Bronchial epithelial cell (primary cell): ENCODE measurements around the gene FNDC3A. TPM values are rescaled to one million over a fixed set of nuclear protein-coding genes. Genes with fewer than 3 reads are reported as not detected.

Experiments
- DNase-seq: peaks from one replicate; pipeline ENCODE4 v3.0.0-alpha.2; 2010; ENCODE audit warnings: low read depth
- FAIRE-seq: peaks from 2 replicates; lab custom pipeline; 2011; peaks lifted over from hg19 to GRCh38; lab: Jason Lieb, UNC
- H3K27me3 ChIP-seq: 2 replicates; pipeline ENCODE4 v1.5.1; 2011; ENCODE audit warnings: low read length; ENCODE audit not compliant: control insufficient read depth, insufficient read depth
- H3K36me3 ChIP-seq: 2 replicates; pipeline ENCODE4 v1.5.1; 2011; ENCODE audit warnings: low read length; ENCODE audit not compliant: control insufficient read depth, insufficient read depth
- H3K4me3 ChIP-seq: 2 replicates; pipeline ENCODE4 v1.5.1; 2011; ENCODE audit warnings: mild to moderate bottlenecking, low read depth, low read length, control low read depth
- CTCF ChIP-seq: IDR thresholded peaks from 2 replicates; pipeline ENCODE4 v1.5.1; 2011; ENCODE audit warnings: mild to moderate bottlenecking, moderate library complexity, low read length, control low read depth, inconsistent platforms; ENCODE audit not compliant: insufficient read depth, severe bottlenecking
- total RNA-seq: library from RNA; depleted of rRNA; stranded (reverse); fragments of >200 nt; gene quantifications from 2 replicates; pipeline ENCODE4 v1.2.1, GENCODE V29; 2014

FNDC3A gene
- total RNA-seq, 1 donor from 2014 or later, result 24.0 TPM

- DNase-seq, result no peak
- Histone ChIP-seq H3K4me3 (no peak overlapping the region), H3K27me3 (no peaks in the 10 kb centered on the region), H3K36me3 (no peaks in the 10 kb centered on the region)
- FAIRE-seq, result no peak
- TF ChIP-seq CTCF, result no peak
These were observed 25.9 kb upstream of the FNDC3A start for GRCh38 chr13:48949566-48950500.

GRCh38 chr13:48950501-48950875, 25.2 kb upstream of the FNDC3A start:
- TF ChIP-seq CTCF, result no peak
- H3K27me3 ChIP-seq, result no peaks in the 10 kb centered on the region
- no peaks in the 10 kb centered on the region for H3K36me3 ChIP-seq
- no peak for FAIRE-seq
- DNase-seq, result peak; percentile 45
- no peak overlapping the region for H3K4me3 ChIP-seq

- H3K4me3 ChIP-seq, result no peak overlapping the region
- TF ChIP-seq CTCF, result no peak
- DNase-seq, result peak; percentile 54
- H3K27me3 ChIP-seq, result no peaks in the 10 kb centered on the region
- FAIRE-seq, result no peak
- no peaks in the 10 kb centered on the region for H3K36me3 ChIP-seq
These were observed 21.6 kb upstream of the FNDC3A start for GRCh38 chr13:48954081-48954480.

GRCh38 chr13:48955536-48955935, 20.2 kb upstream of the FNDC3A start:
- Histone ChIP-seq H3K27me3 (no peaks in the 10 kb centered on the region), H3K4me3 (no peak overlapping the region), H3K36me3 (no peaks in the 10 kb centered on the region)
- TF ChIP-seq CTCF, result no peak
- FAIRE-seq (no peak), DNase-seq (no peak)

GRCh38 chr13:48961379-48961778, 14.3 kb upstream of the FNDC3A start:
- no peak overlapping the region for H3K4me3 ChIP-seq
- no peak for DNase-seq
- FAIRE-seq, result no peak
- H3K27me3 ChIP-seq, result no peaks in the 10 kb centered on the region
- H3K36me3 ChIP-seq, result no peaks in the 10 kb centered on the region
- no peak for TF ChIP-seq CTCF
